ENCODE results near the gene RNF225. TPM values are rescaled to one million over a fixed set of nuclear protein-coding genes. Genes with fewer than 3 reads are reported as not detected.
A peak's percentile ranks its signal among the peaks of the same experiment; 100 is the strongest.

RNF225 gene
- total and polyA plus RNA-seq, 3 experiments from 2014 or later: 0.28 to 0.78 TPM; not detected in 1

GRCh38 chr19:58386576-58387337 lies 8.7 kb upstream of the RNF225 start, which contains the start of gene RPS5:
Gene RPS5, plus strand, starts transcription at chr19:58387269. Its CDS starts 869 bp downstream, at chr19:58388138.
- Mint-ChIP-seq H3K4me1 (peaks cover 37 to 59% (median 41%) of the 10 kb centered on the region in 3 donors), H3K36me3 (peaks cover 6 to 41% (median 8%) of the 10 kb centered on the region in 3 donors), H3K27me3 (peaks cover 0 to 3% of the 10 kb centered on the region in 2 donors), H3K9me3 (no peaks in the 10 kb centered on the region), H3K27ac (peak within 1 kb of the TSS; percentile 93 to 99 (median 98)), H3K4me3 (peak within 1 kb of the TSS; percentile 92 to 97 (median 94))
- CTCF ChIA-PET: interaction anchor here (0.7 kb wide), 1 partner anchor 194 kb away, joined by 3 read pairs; no protein-coding TSS in a partner anchor
- Histone ChIP-seq H3K36me3 (ENCODE audit: insufficient read depth, low read length) (peaks cover 16% of the 10 kb centered on the region), H3K27ac (ENCODE audit: low read depth, low read length) (peak within 1 kb of the TSS; percentile 95), H3K9me3 (ENCODE audit: low read length) (no peaks in the 10 kb centered on the region), H3K4me3 (ENCODE audit: low read length) (peak within 1 kb of the TSS; percentile 83), H3K4me1 (ENCODE audit: insufficient read depth, low read length) (peaks cover 28% of the 10 kb centered on the region), H3K27me3 (ENCODE audit: insufficient read depth, low read length, poor library complexity, severe bottlenecking) (no peaks in the 10 kb centered on the region)
- peak; percentile 90 to 99 (median 95) for DNase-seq
- POLR2A ChIA-PET: interaction anchor here (0.6 to 1.5 kb wide), 4 partner anchors 24 to 91 kb away, joined by 4 to 8 read pairs (median 4); partner anchors contain the start of gene ZNF497

- Histone ChIP-seq H3K27ac (ENCODE audit: low read depth, low read length) (peak overlapping the region; percentile 95), H3K36me3 (ENCODE audit: insufficient read depth, low read length) (peaks cover 19% of the 10 kb centered on the region), H3K4me1 (ENCODE audit: insufficient read depth, low read length) (peaks cover 23% of the 10 kb centered on the region), H3K4me3 (ENCODE audit: low read length) (peak overlapping the region; percentile 83), H3K27me3 (ENCODE audit: insufficient read depth, low read length, poor library complexity, severe bottlenecking) (no peaks in the 10 kb centered on the region), H3K9me3 (ENCODE audit: low read length) (no peaks in the 10 kb centered on the region)
- peaks cover 0 to 3% of the 10 kb centered on the region in 2 donors for H3K27me3 Mint-ChIP-seq
- H3K27ac Mint-ChIP-seq: peak overlapping the region; percentile 93 to 99 (median 98)
- no peaks in the 10 kb centered on the region for H3K9me3 Mint-ChIP-seq
- POLR2A ChIA-PET: interaction anchor here (0.7 to 1.2 kb wide), 2 partner anchors 25 to 77 kb away, joined by 4 to 5 read pairs; partner anchors contain the start of gene ZNF497
- H3K4me1 Mint-ChIP-seq: peaks cover 31 to 54% (median 38%) of the 10 kb centered on the region in 3 donors
- DNase-seq: no peak
- peak overlapping the region; percentile 92 to 97 (median 94) for H3K4me3 Mint-ChIP-seq
- H3K36me3 Mint-ChIP-seq: peaks cover 6 to 45% (median 8%) of the 10 kb centered on the region in 3 donors
- CTCF ChIA-PET: no interaction called here
These were observed 7.9 kb upstream of the RNF225 start for GRCh38 chr19:58387338-58388174.

- H3K27ac ChIP-seq (ENCODE audit: low read depth, low read length): peak overlapping the region; percentile 95
- peak overlapping the region; percentile 83 for H3K4me3 ChIP-seq (ENCODE audit: low read length)
- peak overlapping the region in 6 of 8 donors; percentile 93 to 98 (median 96) for H3K27ac Mint-ChIP-seq
- no peaks in the 10 kb centered on the region for H3K27me3 ChIP-seq (ENCODE audit: insufficient read depth, low read length, poor library complexity, severe bottlenecking)
- ChIA-PET POLR2A (interaction anchor here (1.2 kb wide), 1 partner anchor 25 kb away, joined by 4 read pairs; the partner anchor contains the start of gene ZNF497), CTCF (no interaction called here)
- no peaks in the 10 kb centered on the region for H3K9me3 ChIP-seq (ENCODE audit: low read length)
- peaks cover 6 to 51% (median 8%) of the 10 kb centered on the region in 3 donors for H3K36me3 Mint-ChIP-seq
- peaks cover 0 to 3% of the 10 kb centered on the region in 2 donors for H3K27me3 Mint-ChIP-seq
- H3K4me3 Mint-ChIP-seq: peak overlapping the region; percentile 92 to 97 (median 94)
- no peak for DNase-seq
- H3K9me3 Mint-ChIP-seq: no peaks in the 10 kb centered on the region
- peaks cover 25% of the 10 kb centered on the region for H3K36me3 ChIP-seq (ENCODE audit: insufficient read depth, low read length)
- H3K4me1 ChIP-seq (ENCODE audit: insufficient read depth, low read length): peaks cover 23% of the 10 kb centered on the region
- H3K4me1 Mint-ChIP-seq: peaks cover 31 to 56% (median 37%) of the 10 kb centered on the region in 3 donors
These were observed 7.3 kb upstream of the RNF225 start for GRCh38 chr19:58388175-58388526.

GRCh38 chr19:58392945-58393724 lies 2.3 kb upstream of the RNF225 start:
- no peak for DNase-seq
- Histone ChIP-seq H3K36me3 (ENCODE audit: insufficient read depth, low read length) (peaks cover 33% of the 10 kb centered on the region), H3K27ac (ENCODE audit: low read depth, low read length) (no peak overlapping the region), H3K27me3 (ENCODE audit: insufficient read depth, low read length, poor library complexity, severe bottlenecking) (peaks cover 5% of the 10 kb centered on the region), H3K4me3 (ENCODE audit: low read length) (no peak overlapping the region), H3K9me3 (ENCODE audit: low read length) (no peaks in the 10 kb centered on the region), H3K4me1 (ENCODE audit: insufficient read depth, low read length) (peaks cover 2% of the 10 kb centered on the region)
- H3K4me1 Mint-ChIP-seq: peaks cover 16 to 38% (median 21%) of the 10 kb centered on the region in 3 donors
- H3K27me3 Mint-ChIP-seq: peaks cover 5 to 7% of the 10 kb centered on the region in 2 donors
- no peaks in the 10 kb centered on the region for H3K9me3 Mint-ChIP-seq
- peak overlapping the region in 1 of 8 donors; percentile 17 for H3K27ac Mint-ChIP-seq
- H3K4me3 Mint-ChIP-seq: peak overlapping the region in 1 of 7 donors; percentile 52
- peaks cover 14 to 58% (median 17%) of the 10 kb centered on the region in 3 donors for H3K36me3 Mint-ChIP-seq
- POLR2A ChIA-PET: no interaction called here
- CTCF ChIA-PET: no interaction called here

GRCh38 chr19:58393725-58394033 lies 1.8 kb upstream of the RNF225 start:
- no peak overlapping the region for H3K4me3 ChIP-seq (ENCODE audit: low read length)
- POLR2A ChIA-PET: no interaction called here
- Mint-ChIP-seq H3K27ac (no peak overlapping the region), H3K36me3 (peaks cover 14 to 54% (median 17%) of the 10 kb centered on the region in 3 donors), H3K9me3 (no peaks in the 10 kb centered on the region), H3K27me3 (peaks cover 7 to 10% of the 10 kb centered on the region in 2 donors), H3K4me3 (no peak overlapping the region), H3K4me1 (peaks cover 14 to 33% (median 18%) of the 10 kb centered on the region in 3 donors)
- no peak for DNase-seq
- H3K27me3 ChIP-seq (ENCODE audit: insufficient read depth, low read length, poor library complexity, severe bottlenecking): peaks cover 5% of the 10 kb centered on the region
- H3K9me3 ChIP-seq (ENCODE audit: low read length): no peaks in the 10 kb centered on the region
- H3K27ac ChIP-seq (ENCODE audit: low read depth, low read length): no peak overlapping the region
- H3K4me1 ChIP-seq (ENCODE audit: insufficient read depth, low read length): no peaks in the 10 kb centered on the region
- H3K36me3 ChIP-seq (ENCODE audit: insufficient read depth, low read length): peaks cover 31% of the 10 kb centered on the region
- CTCF ChIA-PET: no interaction called here

GRCh38 chr19:58394821-58395219 lies 636 bp upstream of the RNF225 start:
- POLR2A ChIA-PET: no interaction called here

GRCh38 chr19:58395979-58396627 lies 647 bp downstream of the RNF225 start:
- Histone ChIP-seq H3K36me3 (ENCODE audit: insufficient read depth, low read length) (peaks cover 18% of the 10 kb centered on the region), H3K4me1 (ENCODE audit: insufficient read depth, low read length) (peaks cover 9% of the 10 kb centered on the region), H3K27me3 (ENCODE audit: insufficient read depth, low read length, poor library complexity, severe bottlenecking) (peaks cover 5% of the 10 kb centered on the region), H3K4me3 (ENCODE audit: low read length) (no peak overlapping the region), H3K27ac (ENCODE audit: low read depth, low read length) (no peak overlapping the region), H3K9me3 (ENCODE audit: low read length) (no peaks in the 10 kb centered on the region)
- H3K27ac Mint-ChIP-seq: no peak overlapping the region
- DNase-seq: no peak
- H3K36me3 Mint-ChIP-seq: peaks cover 8 to 38% (median 10%) of the 10 kb centered on the region in 3 donors
- CTCF ChIA-PET: no interaction called here
- H3K9me3 Mint-ChIP-seq: no peaks in the 10 kb centered on the region
- POLR2A ChIA-PET: no interaction called here
- H3K4me3 Mint-ChIP-seq: no peak overlapping the region
- peaks cover 9 to 31% (median 10%) of the 10 kb centered on the region in 3 donors for H3K4me1 Mint-ChIP-seq
- H3K27me3 Mint-ChIP-seq: peaks cover 11 to 12% of the 10 kb centered on the region in 2 donors

More at GRCh38 chr19:58394821-58395219, 636 bp upstream of the RNF225 start:
- H3K27ac ChIP-seq (ENCODE audit: low read depth, low read length): no peak overlapping the region
- Mint-ChIP-seq H3K4me3 (no peak overlapping the region), H3K36me3 (peaks cover 8 to 46% (median 13%) of the 10 kb centered on the region in 3 donors), H3K4me1 (peaks cover 8 to 29% (median 10%) of the 10 kb centered on the region in 3 donors), H3K27me3 (peaks cover 10 to 11% of the 10 kb centered on the region in 2 donors), H3K9me3 (no peaks in the 10 kb centered on the region), H3K27ac (no peak overlapping the region)
- H3K27me3 ChIP-seq (ENCODE audit: insufficient read depth, low read length, poor library complexity, severe bottlenecking): peaks cover 5% of the 10 kb centered on the region
- no peaks in the 10 kb centered on the region for H3K4me1 ChIP-seq (ENCODE audit: insufficient read depth, low read length)
- no peaks in the 10 kb centered on the region for H3K9me3 ChIP-seq (ENCODE audit: low read length)
- peaks cover 24% of the 10 kb centered on the region for H3K36me3 ChIP-seq (ENCODE audit: insufficient read depth, low read length)
- CTCF ChIA-PET: no interaction called here
- no peak for DNase-seq
- no peak overlapping the region for H3K4me3 ChIP-seq (ENCODE audit: low read length)

Data from CD8-positive, alpha-beta memory T cell (primary cell).